ENCODE measurements around the gene PRKG1.
"Not testable (repeated sequence)": the region's sequence is repeated elsewhere in the genome, so short reads cannot be mapped to it uniquely, and the experiment has no call there.

The PRKG1 gene

DNA sequence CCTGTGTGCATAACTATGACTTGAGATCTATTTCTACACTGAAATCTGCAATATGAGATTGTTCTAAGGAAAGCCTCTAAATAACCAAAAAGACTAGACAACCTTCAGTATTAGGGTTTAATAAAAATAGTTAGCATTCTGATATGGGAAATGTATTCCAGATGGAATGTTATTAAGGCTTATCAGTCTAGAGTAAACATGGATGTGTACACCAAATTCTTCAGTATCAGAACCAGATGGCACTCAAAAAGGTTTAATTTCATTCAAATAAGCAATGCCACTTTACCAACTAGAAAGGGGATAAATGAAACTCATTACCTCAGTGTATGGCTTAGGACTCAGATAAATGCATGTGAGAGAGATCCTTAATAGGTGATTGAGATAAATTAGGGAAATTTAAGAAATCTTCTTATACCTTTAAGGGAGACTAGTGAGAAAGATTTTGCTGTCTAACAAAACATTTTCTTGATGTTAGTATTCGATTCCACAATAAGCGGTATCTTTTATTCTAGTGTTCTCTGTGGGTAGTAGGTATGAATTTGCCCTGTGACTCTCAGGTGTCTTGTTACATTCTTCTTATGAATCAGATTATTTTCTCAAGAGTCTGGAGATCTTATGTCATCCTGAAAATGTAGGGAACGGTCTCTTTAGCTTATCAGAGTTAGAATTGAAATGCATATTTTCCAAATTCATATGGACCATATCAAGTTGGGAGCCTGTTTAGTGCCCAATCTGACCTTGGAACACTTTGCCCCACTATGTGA, 159.2 kb downstream of the PRKG1 start:
- no peak for DNase-seq

DNA sequence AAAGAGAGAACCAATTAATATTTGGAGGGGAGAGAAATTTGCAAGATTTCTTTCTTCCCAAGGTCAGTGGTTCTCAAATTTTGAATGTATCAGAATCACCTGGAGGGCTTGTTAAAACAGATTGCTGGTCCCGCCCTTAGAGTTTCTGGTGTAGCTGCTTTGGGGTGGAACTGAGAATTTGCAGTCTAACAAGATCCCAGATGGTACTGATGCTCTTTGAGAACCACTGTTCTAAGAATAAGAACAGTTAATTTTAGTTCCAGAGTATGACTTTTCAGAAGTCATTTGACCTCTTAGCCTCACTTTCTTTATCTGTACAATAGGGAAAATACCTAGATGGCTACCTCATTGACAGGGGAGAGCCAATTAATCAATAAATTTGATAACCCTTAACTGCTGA, 161.6 kb downstream of the PRKG1 start:
- DNase-seq: no peak

DNA sequence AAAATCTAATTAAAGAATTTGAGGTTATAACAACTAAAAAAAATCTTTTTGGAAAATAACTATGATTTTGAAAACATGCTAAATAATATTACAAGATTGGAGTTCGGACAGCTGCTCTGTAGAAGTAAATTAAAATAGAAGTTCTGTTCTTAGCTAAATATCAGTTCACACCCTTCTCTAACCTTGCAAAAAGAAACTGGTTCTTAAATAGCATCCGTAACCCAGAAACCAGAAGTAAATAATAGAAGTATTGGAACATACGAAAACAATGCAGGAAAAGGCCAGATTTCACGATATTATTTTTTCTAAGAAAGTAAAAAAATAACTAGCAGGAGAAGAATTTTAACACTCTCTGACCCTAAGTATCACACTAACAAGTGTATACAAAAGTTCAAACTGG, 164.7 kb downstream of the PRKG1 start:
- DNase-seq: no peak

DNA sequence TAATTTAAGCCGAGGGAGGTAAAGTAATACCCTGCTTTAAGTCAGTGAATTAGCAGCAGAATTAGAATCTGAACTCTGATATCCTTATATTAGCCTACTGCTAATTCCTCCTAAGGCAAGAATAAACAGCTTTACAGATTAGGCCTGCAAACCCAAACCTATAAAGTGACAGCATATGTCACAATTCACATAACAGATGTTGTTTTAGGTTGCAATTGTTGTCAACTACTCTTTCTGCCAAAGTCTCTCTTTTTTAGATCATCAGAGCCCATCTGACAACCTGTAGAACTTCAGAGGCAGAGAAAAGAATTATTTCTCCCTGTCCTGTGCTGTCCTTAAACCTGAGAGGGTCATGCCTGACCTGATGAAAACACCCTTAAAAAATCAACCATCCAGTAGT, 167.2 kb downstream of the PRKG1 start:
- no peak for DNase-seq

DNA sequence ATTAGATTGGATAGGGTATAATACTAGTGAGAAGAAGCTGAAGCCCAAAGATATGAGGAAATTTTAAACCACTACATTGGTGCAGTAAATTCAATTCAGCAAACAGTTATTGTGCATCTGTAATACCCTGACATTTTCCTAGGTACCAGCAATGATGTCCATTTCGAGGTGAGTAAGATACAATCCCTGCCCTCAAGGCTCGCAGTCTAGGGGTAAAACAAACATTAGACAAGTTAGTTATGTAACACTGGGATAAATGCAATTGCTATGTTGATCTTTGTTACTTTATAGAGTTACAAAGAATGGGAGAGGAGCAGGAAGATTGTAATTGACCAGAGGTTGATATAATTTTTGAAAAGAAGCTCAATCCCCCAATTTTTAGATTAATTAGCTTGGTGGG, 168.1 kb downstream of the PRKG1 start:
- DNase-seq: no peak

DNA sequence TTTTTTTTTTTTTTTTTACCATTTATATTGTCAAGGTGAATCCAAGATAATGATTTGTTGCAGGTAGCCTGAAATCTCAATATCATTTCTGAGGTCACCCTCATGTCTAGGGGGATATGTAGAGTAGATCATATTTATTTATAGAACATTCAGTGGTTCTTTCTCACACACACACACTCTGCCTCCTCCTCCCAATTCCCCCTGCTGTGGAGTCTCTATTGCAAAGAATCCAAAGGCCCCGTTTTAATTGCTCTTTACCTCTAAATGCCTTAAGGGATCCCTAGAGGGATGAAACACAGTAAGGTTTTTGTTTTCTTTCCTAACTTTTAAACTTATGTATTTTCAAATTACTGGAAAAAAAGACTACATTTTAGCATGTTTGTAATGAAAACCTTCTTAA, 170.0 kb downstream of the PRKG1 start:
- DNase-seq: no peak

DNA sequence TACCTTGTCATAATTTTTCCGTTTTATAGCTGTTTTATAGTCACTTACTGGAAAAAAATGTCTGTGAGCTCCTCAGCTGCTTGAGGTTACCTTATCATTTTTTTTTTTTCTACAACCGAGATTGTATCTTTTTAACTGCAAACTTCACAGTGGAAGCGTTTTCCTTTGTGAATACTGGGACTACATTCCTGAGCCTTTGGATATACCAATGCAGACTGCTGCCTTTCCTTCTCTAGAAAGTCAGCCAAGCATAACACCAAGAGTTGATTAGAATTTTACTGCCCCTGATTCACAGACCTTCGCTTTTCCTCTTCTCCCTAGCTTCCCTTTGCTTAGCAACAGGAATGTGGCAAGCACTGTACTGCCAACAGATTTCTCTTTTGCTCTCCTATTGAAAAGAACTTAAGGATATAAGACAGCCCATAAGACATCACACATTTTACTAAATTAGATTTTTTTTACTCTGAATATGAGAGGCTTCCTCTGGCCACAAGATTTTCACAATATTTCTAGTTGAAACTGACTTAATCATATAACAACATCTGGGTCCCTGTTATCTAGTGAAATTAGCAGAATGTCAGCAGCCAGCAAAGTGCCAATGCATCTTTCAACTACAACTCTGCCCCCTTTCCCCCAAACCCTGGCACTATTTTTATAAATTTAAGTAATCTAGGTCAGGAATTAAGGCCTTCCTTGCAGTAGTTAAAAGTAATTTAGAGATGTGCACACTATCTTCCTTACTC, 170.6 kb downstream of the PRKG1 start:
- DNase-seq: no peak

DNA sequence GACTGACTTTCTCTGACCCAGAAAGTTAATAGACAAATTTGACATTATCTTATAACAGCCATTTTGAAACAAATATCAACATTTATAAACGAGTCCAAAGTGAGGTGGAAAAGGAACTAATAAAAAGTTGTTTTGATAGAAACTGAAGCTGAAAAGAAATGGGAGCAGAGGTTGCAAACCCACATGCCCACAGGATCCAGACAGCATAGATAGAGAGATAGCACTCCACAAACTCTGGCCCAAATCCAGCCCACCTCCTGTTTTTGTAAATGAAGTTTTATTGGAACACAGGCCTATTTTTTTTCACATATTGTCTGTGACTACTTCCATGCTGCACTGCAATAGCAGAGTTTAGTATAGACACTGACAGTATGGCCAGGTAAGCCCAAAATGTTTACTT, 171.9 kb downstream of the PRKG1 start:
- no peak for DNase-seq

DNA sequence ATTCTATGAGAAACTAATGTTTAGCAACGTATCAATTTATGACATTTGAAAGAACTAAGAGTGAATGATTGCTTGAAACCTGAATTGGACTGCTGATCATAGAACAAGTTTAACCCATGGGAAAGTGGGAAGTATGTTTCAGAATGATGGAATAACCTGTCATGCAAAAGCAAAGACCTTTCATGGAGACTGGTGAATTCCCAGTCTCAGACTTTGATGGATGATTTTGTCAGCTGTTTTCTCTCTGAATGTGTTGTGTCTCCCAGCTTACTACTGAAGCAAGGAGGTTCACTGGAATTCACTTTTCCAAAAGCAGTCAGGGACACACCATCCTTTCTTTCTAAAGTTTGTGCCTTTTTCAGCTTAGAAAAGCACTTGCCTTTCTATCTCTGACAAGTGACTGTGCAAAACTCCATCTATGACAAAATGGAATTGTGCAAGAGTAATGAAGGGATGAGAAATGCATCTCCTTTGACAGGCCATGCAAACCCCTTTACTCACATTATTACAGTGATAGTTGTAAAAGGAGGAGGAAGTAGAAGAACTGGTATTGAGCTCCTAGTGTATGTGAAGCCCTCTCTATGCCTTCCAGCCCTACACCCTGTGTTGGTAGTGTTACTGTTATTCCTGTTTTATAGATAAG, 176.1 kb downstream of the PRKG1 start:
- DNase-seq: no peak

DNA sequence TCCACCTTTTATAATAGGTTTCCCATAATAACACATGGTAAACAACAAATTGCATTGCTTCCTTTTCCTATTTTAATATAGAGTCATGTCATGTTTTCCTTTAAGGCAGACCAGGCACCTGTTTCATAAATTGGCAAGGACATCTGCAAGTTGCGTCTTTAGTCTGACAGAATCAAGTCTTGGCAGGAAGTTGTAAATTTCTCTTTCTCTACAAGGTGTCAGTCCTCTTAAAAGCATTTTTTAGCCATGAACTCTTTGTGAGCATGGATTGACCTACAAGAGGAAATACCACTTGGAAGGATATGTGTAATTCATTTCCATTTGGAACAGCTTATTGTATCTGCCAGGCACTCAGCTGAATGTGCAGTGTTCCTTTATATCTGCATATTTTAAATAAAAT, 176.8 kb downstream of the PRKG1 start:
- DNase-seq: no peak

DNA sequence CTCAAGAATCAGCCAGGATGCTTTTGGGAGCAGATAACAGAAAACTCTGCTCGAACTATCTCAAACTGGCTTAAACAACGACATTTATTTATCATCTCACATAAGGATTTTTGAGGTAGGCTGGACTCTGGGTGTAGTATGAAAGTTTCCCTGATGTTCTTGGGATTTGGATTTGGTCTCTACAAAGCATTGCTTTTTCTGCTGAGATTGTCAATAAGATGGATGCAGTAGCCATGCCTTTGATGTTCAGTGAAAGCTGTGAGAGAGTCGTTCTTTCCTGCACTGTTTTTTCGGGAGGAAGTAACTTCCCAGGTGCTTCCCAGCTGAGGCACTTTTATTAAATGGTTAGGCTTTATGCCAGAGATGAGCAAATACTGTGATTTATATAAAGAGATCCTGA, 181.1 kb downstream of the PRKG1 start:
- no peak for DNase-seq

DNA sequence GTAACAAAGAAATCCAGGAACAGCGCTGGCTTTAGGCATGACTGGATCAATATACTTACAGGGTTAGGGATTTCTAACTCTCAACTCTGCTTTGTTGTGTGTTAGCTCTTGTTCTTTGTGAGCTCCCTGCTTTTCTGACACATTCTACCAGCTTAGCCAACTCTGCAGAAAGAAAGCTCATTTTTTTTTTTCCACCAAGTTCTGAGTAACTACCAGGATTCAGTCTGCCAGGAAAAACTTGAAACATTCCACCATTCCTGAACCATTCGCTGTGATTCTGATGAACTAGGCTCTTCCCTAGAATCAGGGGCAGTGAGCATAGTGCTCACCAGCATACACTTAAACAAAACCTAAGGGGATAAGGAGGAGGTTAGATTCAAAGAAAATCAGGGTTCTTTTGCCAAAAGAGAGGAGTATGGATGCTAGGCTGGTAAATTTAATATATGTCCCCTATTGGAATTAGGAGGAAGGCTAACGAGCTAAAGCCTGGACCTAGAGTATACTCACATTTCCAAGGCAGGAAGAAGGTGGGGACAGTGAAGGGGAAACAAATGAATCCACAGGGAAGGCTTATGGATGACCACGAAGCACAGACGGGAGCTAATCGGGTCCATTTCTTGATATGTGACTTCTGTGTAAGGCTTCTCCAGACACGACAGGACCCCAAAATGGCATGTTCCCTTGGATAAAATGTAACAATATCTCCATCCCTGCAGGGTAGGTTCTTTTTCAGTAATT, 183.4 kb downstream of the PRKG1 start:
- no peak for DNase-seq

DNA sequence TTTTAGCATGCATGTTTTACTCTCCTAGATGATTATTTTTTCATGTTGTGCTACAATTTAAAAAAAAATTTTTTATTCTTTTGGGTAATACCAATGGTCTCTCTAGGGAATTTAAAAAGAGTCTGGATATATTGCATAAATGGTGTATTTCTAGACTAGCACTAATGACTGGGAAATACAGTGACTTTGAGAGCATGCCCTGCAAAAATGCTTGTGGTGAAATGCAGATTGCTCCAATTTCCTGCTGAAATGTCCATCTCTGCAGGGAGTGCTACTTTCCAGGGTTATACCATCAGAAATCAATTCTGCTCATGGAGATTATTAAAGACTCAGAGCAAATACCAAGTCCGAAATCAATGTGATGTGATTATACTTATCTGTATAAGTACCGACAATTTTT, 186.1 kb downstream of the PRKG1 start:
- DNase-seq: no peak

DNA sequence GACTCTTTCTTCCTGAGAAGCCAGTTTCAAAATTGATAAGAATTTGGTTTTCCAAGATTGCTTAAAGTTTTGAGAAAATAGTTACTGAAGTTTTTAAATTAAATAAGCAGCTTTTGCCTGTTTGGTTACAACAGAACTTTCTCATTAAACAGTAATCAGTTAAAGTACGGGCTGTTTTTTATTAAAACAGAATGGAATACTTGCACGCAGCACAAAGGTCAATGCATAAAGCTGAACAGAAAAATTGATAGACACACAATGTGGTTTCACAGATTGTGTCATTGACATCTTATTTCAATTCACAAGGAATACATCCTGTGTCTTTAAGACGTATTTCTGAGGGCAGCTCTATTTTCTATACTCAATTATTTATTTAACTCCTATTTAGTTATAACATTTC, 192.2 kb downstream of the PRKG1 start:
- DNase-seq: no peak

DNA sequence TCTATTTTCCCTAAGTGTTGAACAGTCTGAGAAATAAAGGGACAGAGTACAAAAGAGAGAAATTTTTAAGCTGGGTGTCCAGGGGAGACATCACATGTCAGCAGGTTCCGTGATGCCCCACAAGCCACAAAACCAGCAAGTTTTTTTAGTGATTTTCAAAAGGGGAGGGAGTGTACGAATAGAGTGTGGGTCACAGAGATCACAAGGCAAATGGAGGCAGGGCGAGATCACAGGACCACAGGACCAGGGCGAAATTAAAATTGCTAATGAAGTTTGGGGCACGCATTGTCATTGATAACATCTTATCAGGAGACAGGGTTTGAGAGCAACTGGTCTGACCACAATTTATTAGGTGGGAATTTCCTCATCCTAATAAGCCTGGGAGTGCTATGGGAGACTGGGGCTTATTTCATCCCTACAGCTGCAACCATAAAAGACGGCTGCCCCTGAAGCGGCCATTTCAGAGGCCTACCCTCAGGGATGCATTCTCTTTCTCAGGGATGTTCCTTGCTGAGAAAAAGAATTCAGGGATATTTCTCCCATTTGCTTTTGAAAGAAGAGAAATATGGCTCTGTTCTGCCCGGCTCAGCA, 193.8 kb downstream of the PRKG1 start:
- DNase-seq: not testable (repeated sequence)

DNA sequence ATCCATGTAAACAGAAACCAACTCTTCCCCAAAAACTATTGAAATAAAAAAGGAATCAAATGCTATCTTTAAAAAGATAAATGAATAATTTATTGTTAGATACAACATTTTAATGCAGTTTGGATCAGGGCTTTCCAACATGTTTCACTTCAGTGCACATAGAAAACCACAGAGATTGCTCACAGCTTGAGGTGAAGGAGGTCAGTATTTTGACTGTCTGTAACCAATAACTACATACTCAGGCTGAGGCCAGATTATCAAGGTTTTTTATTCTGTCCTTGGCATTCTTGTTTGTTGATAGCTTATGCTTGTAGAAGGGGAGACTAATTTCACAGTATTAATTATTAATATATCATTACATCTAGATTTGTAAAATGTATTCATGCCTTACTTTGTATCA, 195.5 kb downstream of the PRKG1 start:
- DNase-seq: no peak

DNA sequence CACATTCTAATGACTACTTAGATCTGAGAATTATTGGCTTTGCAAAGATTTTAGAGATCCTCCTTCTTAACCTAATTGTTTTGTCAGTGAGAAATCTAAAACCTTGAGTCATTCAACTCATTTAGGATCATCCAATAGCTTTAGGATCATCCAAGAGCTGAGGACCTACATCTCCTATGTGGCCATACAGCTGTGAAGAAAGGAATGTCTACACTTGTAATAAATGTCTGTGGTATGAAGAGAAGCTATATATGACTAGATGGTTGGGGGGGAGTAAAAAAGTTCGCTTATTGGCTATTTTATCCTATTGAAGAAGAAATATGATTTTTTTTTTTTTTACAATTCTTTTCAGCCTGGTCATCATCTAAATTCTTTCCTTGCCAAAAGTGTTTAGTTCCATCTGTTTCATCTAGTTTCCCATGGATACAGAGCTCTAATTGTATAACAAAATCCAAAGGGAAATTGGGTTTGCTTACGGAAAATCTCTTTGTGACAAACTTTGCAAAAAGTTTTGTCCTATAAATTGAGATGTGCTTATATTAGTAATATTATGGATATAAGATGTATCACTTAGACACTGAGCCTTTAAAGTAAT, 196.7 kb downstream of the PRKG1 start:
- no peak for DNase-seq

DNA sequence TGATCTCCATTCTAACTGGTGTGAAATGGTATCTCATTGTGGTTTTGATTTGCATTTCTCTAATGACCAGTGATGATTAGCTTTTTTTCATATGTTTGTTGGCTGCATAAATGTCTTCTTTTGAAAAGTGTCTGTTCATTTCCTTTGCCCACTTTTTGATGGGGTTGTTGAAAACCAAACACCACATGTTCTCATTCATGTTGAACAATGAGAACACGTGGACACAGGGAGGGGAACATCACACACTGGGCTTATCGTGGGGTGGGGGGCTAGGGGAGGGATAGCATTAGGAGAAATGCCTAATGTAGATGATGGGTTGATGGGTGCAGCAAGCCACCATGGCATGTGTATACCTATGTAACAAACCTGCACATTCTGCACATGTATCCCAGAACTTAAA, 197.8 kb downstream of the PRKG1 start:
- not testable (repeated sequence) for DNase-seq

DNA sequence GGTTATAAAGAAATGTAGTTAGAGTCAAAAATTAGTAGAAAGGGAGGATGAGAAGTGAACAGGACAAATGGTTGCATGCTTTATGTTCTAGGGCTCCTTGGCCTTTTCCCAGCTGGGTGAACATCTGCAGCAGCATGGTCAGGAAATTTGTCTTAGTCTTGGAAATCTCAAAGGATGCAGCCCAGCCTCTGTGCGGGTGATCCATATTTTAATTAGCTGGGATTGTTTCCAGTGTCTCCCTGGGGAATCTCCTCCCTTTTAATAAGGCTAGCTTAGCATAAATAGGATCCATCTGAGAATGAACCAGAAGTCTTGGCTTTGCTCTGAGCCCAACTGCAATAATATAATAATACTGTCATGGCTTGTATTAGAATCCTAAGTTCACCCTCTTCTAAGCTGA, 198.3 kb downstream of the PRKG1 start:
- no peak for DNase-seq

DNA sequence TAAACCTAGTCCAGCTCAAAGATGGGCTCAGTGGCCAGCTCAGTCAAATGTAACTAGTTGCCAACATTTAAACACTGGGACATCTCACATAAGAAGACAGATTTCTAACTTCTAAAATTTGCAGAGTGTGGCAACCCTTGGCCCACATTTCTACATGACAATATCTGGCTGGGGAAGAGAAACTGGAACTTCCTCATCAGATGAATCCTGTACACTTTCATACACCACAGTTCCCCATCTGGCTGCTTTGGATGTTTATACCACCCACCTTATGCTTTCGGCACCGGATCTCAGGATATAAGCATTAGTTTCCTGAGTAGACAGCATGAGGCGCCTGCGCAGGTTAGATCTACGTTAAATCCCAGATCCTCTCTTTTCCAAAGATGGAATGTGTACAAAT, 199.3 kb downstream of the PRKG1 start:
- DNase-seq: no peak

DNA sequence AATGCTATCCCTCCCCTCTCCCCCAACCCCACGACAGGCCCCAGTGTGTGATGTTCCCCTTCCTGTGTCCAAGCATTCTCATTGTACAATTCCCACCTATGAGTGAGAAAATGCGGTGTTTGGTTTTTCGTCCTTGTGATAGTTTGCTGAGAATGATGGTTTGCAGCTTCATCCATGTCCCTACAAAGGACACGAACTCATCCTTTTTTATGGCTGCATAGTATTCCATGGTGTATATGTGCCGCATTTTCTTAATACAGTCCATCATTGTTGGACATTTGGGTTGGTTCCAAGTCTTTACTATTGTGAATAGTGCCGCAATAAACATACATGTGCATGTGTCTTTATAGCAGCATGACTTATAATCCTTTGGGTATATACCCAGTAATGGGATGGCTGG, 201.8 kb downstream of the PRKG1 start:
- DNase-seq: not testable (repeated sequence)

DNA sequence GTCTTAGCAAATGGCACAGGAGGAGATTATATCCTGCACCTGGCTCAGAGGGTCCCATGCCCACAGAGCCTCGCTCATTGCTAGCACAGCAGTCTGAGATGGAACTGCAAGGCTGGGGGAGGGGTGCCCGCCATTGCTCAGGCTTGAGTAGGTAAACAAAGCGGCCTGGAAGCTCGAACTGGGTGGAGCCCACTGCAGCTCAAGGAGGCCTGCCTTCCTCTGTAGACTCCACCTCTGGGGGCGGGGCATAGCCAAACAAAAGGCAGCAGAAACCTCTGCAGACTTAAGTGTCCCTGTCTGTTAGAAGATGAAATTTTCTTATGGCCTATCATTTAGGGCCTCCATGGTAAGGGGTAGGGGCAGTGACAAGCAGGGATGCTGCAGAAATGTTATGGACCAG, 207.1 kb downstream of the PRKG1 start:
- DNase-seq: not testable (repeated sequence)

DNA sequence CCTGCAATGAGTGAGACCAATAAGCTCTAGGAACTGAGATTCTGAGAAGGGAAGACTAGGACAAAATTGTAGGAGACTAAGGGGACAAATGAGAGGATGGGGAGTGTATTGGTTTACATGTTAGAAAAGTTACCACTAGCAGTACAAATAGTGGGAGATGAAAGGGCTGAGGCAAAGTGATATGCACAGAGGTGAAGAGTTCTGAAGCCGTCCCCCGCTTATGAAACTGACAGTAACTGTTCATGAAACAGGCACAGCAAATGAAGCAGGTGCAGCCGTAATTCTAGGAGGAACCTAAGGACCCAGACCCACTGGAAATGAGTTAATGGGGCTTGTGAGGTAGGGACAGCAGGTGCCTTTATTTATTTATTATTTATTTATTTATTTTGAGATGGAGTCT, 211.3 kb downstream of the PRKG1 start:
- DNase-seq: no peak

Measured in NCI-H1105 (cell line).